CD8-positive, alpha-beta memory T cell (primary cell): ENCODE data around the gene CEACAM6. TPM values are rescaled to one million over a fixed set of nuclear protein-coding genes. Genes with fewer than 3 reads are reported as not detected.

Experiments
- CTCF ChIA-PET: fragments of 350-600 bp; sonication (Branson Sonifier 250); formaldehyde crosslinking; loops from one replicate; lab custom pipeline; 2021; ENCODE audit warnings: antibody characterized with exemption; lab: Charles Lee
- POLR2A ChIA-PET: fragments of 350-600 bp; sonication (Branson Sonifier 250); formaldehyde crosslinking; loops from one replicate; lab custom pipeline; 2021; ENCODE audit warnings: antibody characterized with exemption; lab: Charles Lee
- DNase-seq, 5 donors: peaks; one replicate each; pipeline versions ENCODE4 v3.0.0 to v3.0.0-alpha.2; 2020 to 2022; ENCODE audit warnings: mixed read lengths in 1 of 5
- H3K27ac ChIP-seq: one replicate; pipeline ENCODE4 v1.7.0; 2013; ENCODE audit warnings: low read depth, mild to moderate bottlenecking, low read length, moderate library complexity
- H3K27me3 ChIP-seq: 2 replicates; pipeline ENCODE4 v1.7.0; 2013; ENCODE audit warnings: low read length, mild to moderate bottlenecking; ENCODE audit not compliant: insufficient read depth, poor library complexity, severe bottlenecking
- H3K36me3 ChIP-seq: 2 replicates; pipeline ENCODE4 v1.7.0; 2013; ENCODE audit warnings: mild to moderate bottlenecking, low read length, moderate library complexity; ENCODE audit not compliant: insufficient read depth
- H3K4me1 ChIP-seq: 2 replicates; pipeline ENCODE4 v1.7.0; 2013; ENCODE audit warnings: mild to moderate bottlenecking, low read length, moderate library complexity; ENCODE audit not compliant: insufficient read depth
- H3K4me3 ChIP-seq: 2 replicates; pipeline ENCODE4 v1.7.0; 2013; ENCODE audit warnings: mild to moderate bottlenecking, low read length
- H3K9me3 ChIP-seq: 2 replicates; pipeline ENCODE4 v1.7.0; 2013; ENCODE audit warnings: mild to moderate bottlenecking, low read length
- H3K27ac Mint-ChIP-seq, 8 donors: one replicate each; pipeline ENCODE4 v1.8.0; 2020 to 2021; ENCODE audit warnings: mixed read lengths in 8 of 8, mild to moderate bottlenecking in 6 of 8, inconsistent platforms in 3 of 8, moderate library complexity in 3 of 8
- H3K27me3 Mint-ChIP-seq, 2 donors: one replicate each; pipeline ENCODE4 v1.8.0; 2020 to 2021; ENCODE audit warnings: mixed read lengths in 2 of 2, mild to moderate bottlenecking in 1 of 2, moderate library complexity in 1 of 2
- H3K36me3 Mint-ChIP-seq, 3 donors: one replicate each; pipeline ENCODE4 v1.8.0; 2020 to 2021; ENCODE audit warnings: mixed read lengths in 3 of 3, inconsistent platforms in 1 of 3, mild to moderate bottlenecking in 1 of 3
- H3K4me1 Mint-ChIP-seq, 3 donors: one replicate each; pipeline ENCODE4 v1.8.0; 2020 to 2021; ENCODE audit warnings: mixed read lengths in 3 of 3, inconsistent platforms in 1 of 3, mild to moderate bottlenecking in 1 of 3
- H3K4me3 Mint-ChIP-seq, 7 donors: one replicate each; pipeline ENCODE4 v1.8.0; 2020 to 2021; ENCODE audit warnings: mixed read lengths in 7 of 7, mild to moderate bottlenecking in 6 of 7, moderate library complexity in 4 of 7, inconsistent platforms in 2 of 7
- H3K9me3 Mint-ChIP-seq, 5 donors: one replicate each; pipeline ENCODE4 v1.8.0; 2020 to 2022; ENCODE audit warnings: mixed read lengths in 5 of 5, mild to moderate bottlenecking in 3 of 5, moderate library complexity in 2 of 5, inconsistent platforms in 1 of 5
- polyA plus RNA-seq: library from polyadenylated mRNA; unstranded; fragments of 300-500 nt; fragmentation: Illumina TruSeq; gene quantifications from one replicate; pipeline ENCODE4 v1.2.3, GENCODE V29; 2021
- total RNA-seq, 2 experiments: library from RNA; stranded (reverse); gene quantifications; one replicate each; pipeline ENCODE4 v1.2.3, GENCODE V29; 2021

CEACAM6 gene
- total and polyA plus RNA-seq, 3 experiments from 2014 or later: not detected

DNA sequence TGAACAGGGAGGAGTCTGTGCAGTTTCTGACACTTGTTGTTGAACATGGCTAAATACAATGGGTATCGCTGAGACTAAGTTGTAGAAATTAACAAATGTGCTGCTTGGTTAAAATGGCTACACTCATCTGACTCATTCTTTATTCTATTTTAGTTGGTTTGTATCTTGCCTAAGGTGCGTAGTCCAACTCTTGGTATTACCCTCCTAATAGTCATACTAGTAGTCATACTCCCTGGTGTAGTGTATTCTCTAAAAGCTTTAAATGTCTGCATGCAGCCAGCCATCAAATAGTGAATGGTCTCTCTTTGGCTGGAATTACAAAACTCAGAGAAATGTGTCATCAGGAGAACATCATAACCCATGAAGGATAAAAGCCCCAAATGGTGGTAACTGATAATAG is 16.1 kb downstream of the CEACAM6 start:
- H3K4me3 Mint-ChIP-seq: no peak overlapping the region
- Histone ChIP-seq H3K27ac (no peak overlapping the region), H3K9me3 (no peaks in the 10 kb centered on the region), H3K36me3 (no peaks in the 10 kb centered on the region), H3K4me3 (no peak overlapping the region), H3K4me1 (peaks cover 32% of the 10 kb centered on the region), H3K27me3 (peaks cover 5% of the 10 kb centered on the region)
- H3K36me3 Mint-ChIP-seq: no peaks in the 10 kb centered on the region
- peaks cover 33 to 70% of the 10 kb centered on the region in 2 donors for H3K27me3 Mint-ChIP-seq
- H3K27ac Mint-ChIP-seq: no peak overlapping the region
- peaks cover 21 to 31% (median 30%) of the 10 kb centered on the region in 3 donors for H3K4me1 Mint-ChIP-seq
- POLR2A ChIA-PET: interaction anchor here (0.6 kb wide), 1 partner anchor 18 kb away, joined by 3 read pairs; no protein-coding TSS in a partner anchor
- DNase-seq: no peak
- CTCF ChIA-PET: interaction anchor here (2.6 kb wide), 1 partner anchor 18 kb away, joined by 12 read pairs; no protein-coding TSS in a partner anchor
- H3K9me3 Mint-ChIP-seq: no peaks in the 10 kb centered on the region

DNA sequence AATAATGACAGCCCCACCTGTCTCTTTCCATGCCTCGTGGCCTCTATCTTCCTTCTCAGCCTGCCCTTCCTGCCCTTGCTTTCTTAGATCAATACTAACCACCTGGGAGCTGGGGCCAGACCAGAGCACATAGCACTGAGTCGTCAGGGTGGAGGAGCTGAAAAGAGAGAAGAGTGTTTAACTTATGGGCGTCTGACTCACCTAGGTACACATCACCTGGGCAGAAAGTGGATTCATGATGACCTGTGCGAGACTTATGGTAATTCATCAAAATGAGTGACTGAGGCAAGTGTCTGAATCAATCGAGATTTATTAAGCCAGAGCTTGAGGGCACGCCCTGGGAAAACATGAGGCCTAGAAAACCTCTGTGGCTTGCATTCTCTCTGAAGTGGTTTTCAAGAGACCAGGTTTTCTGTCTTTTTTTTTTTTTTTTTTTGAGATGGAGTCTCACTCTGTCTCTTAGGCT is 19.2 kb downstream of the CEACAM6 start:
- peaks cover 13% of the 10 kb centered on the region for H3K27me3 ChIP-seq
- Mint-ChIP-seq H3K27ac (peak overlapping the region in 3 of 8 donors; percentile 7 to 41 (median 21)), H3K4me1 (peaks cover 21 to 31% (median 30%) of the 10 kb centered on the region in 3 donors), H3K4me3 (peak overlapping the region in 5 of 7 donors; percentile 28 to 63 (median 53)), H3K9me3 (no peaks in the 10 kb centered on the region), H3K36me3 (no peaks in the 10 kb centered on the region), H3K27me3 (peaks cover 35 to 80% of the 10 kb centered on the region in 2 donors)
- CTCF ChIA-PET: interaction anchor here (0.6 to 5.3 kb wide), 3 partner anchors 10 to 29 kb away, joined by 3 to 29 read pairs (median 3); partner anchors contain the start of gene CEACAM6
- H3K36me3 ChIP-seq: no peaks in the 10 kb centered on the region
- H3K4me3 ChIP-seq: no peak overlapping the region
- no peak overlapping the region for H3K27ac ChIP-seq
- POLR2A ChIA-PET: interaction anchor here (0.7 kb wide), 1 partner anchor 476 kb away, joined by 3 read pairs; no protein-coding TSS in a partner anchor
- DNase-seq: peak in 3 of 5 donors; percentile 9 to 71 (median 46)
- H3K9me3 ChIP-seq: no peaks in the 10 kb centered on the region
- H3K4me1 ChIP-seq: peaks cover 32% of the 10 kb centered on the region

DNA sequence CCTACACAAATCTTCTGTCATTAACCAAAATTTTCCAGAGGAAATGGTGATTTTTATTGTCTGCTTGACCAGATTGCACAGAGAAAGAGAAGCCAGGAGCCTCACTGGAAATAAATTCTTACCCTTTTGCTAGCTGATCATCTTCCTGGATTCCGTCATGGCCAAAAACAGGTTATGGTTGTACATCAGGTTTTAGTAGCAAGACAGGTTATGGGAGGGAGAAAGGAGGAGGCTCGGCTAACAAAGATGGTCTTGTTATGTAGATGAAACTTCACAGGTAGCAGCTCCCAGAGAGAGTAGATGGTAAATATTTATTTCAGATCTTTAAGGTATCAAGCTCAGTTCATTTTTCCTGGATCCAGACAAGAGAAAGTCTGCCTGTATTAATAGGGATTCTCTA is 21.4 kb downstream of the CEACAM6 start:
- no peaks in the 10 kb centered on the region for H3K36me3 ChIP-seq
- no peak overlapping the region for H3K4me3 ChIP-seq
- CTCF ChIA-PET: interaction anchor here (0.8 to 5.3 kb wide), 4 partner anchors 8 to 25 kb away, joined by 4 to 29 read pairs (median 5); partner anchors contain the start of gene CEACAM6
- Mint-ChIP-seq H3K36me3 (no peaks in the 10 kb centered on the region), H3K27me3 (peaks cover 38 to 81% of the 10 kb centered on the region in 2 donors), H3K27ac (no peak overlapping the region), H3K9me3 (no peaks in the 10 kb centered on the region), H3K4me3 (no peak overlapping the region), H3K4me1 (peaks cover 21 to 31% (median 30%) of the 10 kb centered on the region in 3 donors)
- no peaks in the 10 kb centered on the region for H3K9me3 ChIP-seq
- POLR2A ChIA-PET: interaction anchor here (0.6 kb wide), 1 partner anchor 26 kb away, joined by 3 read pairs; no protein-coding TSS in a partner anchor
- H3K27me3 ChIP-seq: peaks cover 13% of the 10 kb centered on the region
- H3K4me1 ChIP-seq: peaks cover 32% of the 10 kb centered on the region
- no peak for DNase-seq
- no peak overlapping the region for H3K27ac ChIP-seq

DNA sequence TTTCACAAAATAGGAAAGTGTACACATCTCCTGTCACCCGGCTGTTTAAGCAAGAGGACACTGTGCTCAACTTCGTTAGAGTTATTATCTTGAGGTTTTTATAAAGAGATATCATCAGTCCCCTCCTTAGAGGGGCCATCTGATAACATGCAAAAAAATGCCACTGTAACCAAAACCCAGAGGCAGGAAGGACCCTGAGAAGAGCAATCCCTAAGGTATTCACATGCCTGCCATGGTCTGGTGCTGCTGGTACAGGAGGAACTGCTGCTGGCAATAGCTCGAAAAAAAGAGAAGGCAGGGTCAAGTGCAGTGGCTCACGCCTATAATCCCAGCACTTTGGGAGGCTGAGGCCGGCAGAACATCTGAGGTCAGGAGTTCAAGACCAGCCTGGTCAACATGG is 28.3 kb downstream of the CEACAM6 start:
- no peak overlapping the region for H3K27ac ChIP-seq
- H3K36me3 ChIP-seq: no peaks in the 10 kb centered on the region
- CTCF ChIA-PET: interaction anchor here (0.7 to 4.5 kb wide), 3 partner anchors 11 to 676 kb away, joined by 3 to 66 read pairs (median 5); partner anchors contain the start of gene CEACAM6
- H3K4me1 ChIP-seq: peaks cover 11% of the 10 kb centered on the region
- Mint-ChIP-seq H3K9me3 (no peaks in the 10 kb centered on the region), H3K27me3 (peaks cover 33 to 63% of the 10 kb centered on the region in 2 donors), H3K36me3 (no peaks in the 10 kb centered on the region), H3K4me1 (peaks cover 14 to 17% (median 17%) of the 10 kb centered on the region in 3 donors), H3K4me3 (no peak overlapping the region), H3K27ac (no peak overlapping the region)
- no peaks in the 10 kb centered on the region for H3K9me3 ChIP-seq
- no peak for DNase-seq
- POLR2A ChIA-PET: no interaction called here
- H3K4me3 ChIP-seq: no peak overlapping the region
- H3K27me3 ChIP-seq: peaks cover 8% of the 10 kb centered on the region

DNA sequence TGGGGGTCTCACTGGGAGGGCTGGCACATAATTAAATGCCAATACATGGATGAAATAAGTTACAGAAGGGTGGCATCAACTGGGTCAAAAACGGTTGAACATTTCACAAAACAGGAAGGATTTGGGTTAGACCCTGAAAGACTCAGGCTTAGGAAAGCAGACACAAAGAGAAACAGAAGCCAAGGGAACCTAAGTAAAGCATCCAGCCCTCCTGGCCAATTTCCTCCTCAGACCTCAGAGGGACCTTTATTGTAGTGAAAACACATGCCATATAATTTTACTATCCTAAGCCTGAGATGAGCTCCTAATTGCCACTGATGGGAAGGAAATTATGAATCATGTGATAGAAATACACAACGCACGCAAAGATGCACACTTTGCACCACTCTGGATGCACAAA is 29.0 kb downstream of the CEACAM6 start:
- ChIA-PET POLR2A (no interaction called here), CTCF (interaction anchor here (0.6 to 4.5 kb wide), 9 partner anchors 8 to 675 kb away, joined by 3 to 66 read pairs (median 4); partner anchors contain the start of gene CEACAM6)
- Histone ChIP-seq H3K27ac (no peak overlapping the region), H3K4me1 (peaks cover 11% of the 10 kb centered on the region), H3K36me3 (no peaks in the 10 kb centered on the region), H3K4me3 (no peak overlapping the region), H3K27me3 (peaks cover 8% of the 10 kb centered on the region), H3K9me3 (no peaks in the 10 kb centered on the region)
- H3K4me3 Mint-ChIP-seq: peak overlapping the region in 1 of 7 donors; percentile 39
- no peak overlapping the region for H3K27ac Mint-ChIP-seq
- DNase-seq: no peak
- no peaks in the 10 kb centered on the region for H3K9me3 Mint-ChIP-seq
- H3K36me3 Mint-ChIP-seq: no peaks in the 10 kb centered on the region
- H3K27me3 Mint-ChIP-seq: peaks cover 33 to 62% of the 10 kb centered on the region in 2 donors
- peaks cover 14 to 17% (median 17%) of the 10 kb centered on the region in 3 donors for H3K4me1 Mint-ChIP-seq

DNA sequence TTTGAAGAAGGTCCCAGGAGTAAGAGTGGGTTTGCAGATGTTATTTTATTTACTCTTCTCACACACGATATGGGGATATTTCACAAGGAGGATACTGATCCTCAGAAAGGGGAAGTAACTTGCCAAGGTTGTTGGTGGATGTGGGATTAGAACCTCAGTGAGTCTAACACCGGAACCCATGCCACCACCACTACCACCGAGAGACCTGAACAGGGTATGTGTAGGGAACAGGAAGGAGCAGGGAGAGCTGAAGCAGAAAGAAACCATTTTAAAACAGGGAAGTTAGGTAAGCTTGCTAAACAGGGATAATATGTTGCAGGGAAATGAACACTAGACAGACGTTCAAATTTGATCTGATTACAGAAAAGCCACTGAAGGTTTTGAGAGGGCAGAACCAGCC is 29.4 kb downstream of the CEACAM6 start:
- ChIA-PET CTCF (interaction anchor here (0.6 to 4.5 kb wide), 11 partner anchors 8 to 143 kb away, joined by 3 to 66 read pairs (median 4); partner anchors contain the start of gene CEACAM6), POLR2A (no interaction called here)
- Mint-ChIP-seq H3K4me1 (peaks cover 14 to 17% (median 17%) of the 10 kb centered on the region in 3 donors), H3K9me3 (no peaks in the 10 kb centered on the region), H3K27ac (peak overlapping the region in 1 of 8 donors; percentile 18), H3K27me3 (peaks cover 31 to 59% of the 10 kb centered on the region in 2 donors), H3K4me3 (peak overlapping the region in 5 of 7 donors; percentile 3 to 53 (median 39)), H3K36me3 (no peaks in the 10 kb centered on the region)
- peaks cover 8% of the 10 kb centered on the region for H3K27me3 ChIP-seq
- H3K9me3 ChIP-seq: no peaks in the 10 kb centered on the region
- peaks cover 11% of the 10 kb centered on the region for H3K4me1 ChIP-seq
- H3K27ac ChIP-seq: no peak overlapping the region
- H3K36me3 ChIP-seq: no peaks in the 10 kb centered on the region
- H3K4me3 ChIP-seq: no peak overlapping the region
- peak in 1 of 5 donors; percentile 16 for DNase-seq

DNA sequence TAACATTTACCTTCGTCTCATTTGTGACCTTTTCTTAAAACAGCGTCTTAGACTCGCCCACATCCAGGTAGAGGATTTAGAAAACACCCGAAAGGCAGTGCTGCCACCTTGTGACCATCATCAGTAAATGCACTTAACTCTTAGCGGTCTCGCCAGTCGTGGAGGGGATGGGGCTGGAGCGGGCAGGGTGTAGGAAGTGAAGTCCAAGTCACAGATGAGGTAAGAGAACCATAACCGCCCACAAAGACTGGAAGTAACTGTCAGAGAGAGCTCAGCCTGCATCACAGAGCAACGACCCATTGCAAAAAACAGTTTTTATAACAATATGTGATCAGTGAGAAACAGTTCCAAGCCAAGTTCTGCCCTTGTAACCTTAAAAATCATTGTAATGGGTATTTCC is 30.3 kb downstream of the CEACAM6 start:
- Histone ChIP-seq H3K4me3 (no peak overlapping the region), H3K36me3 (no peaks in the 10 kb centered on the region), H3K27me3 (peaks cover 8% of the 10 kb centered on the region), H3K4me1 (peaks cover 11% of the 10 kb centered on the region), H3K9me3 (no peaks in the 10 kb centered on the region), H3K27ac (no peak overlapping the region)
- POLR2A ChIA-PET: interaction anchor here (0.7 kb wide), 1 partner anchor 32 kb away, joined by 3 read pairs; no protein-coding TSS in a partner anchor
- CTCF ChIA-PET: interaction anchor here (0.7 to 4.5 kb wide), 7 partner anchors 9 to 144 kb away, joined by 3 to 66 read pairs (median 4); partner anchors contain the start of gene CEACAM6
- peaks cover 31 to 53% of the 10 kb centered on the region in 2 donors for H3K27me3 Mint-ChIP-seq
- H3K36me3 Mint-ChIP-seq: no peaks in the 10 kb centered on the region
- peak; percentile 46 to 77 (median 65) for DNase-seq
- no peaks in the 10 kb centered on the region for H3K9me3 Mint-ChIP-seq
- H3K27ac Mint-ChIP-seq: peak overlapping the region in 2 of 8 donors; percentile 8 to 40
- H3K4me3 Mint-ChIP-seq: peak overlapping the region in 5 of 7 donors; percentile 4 to 53 (median 52)
- peaks cover 14 to 17% (median 17%) of the 10 kb centered on the region in 3 donors for H3K4me1 Mint-ChIP-seq

DNA sequence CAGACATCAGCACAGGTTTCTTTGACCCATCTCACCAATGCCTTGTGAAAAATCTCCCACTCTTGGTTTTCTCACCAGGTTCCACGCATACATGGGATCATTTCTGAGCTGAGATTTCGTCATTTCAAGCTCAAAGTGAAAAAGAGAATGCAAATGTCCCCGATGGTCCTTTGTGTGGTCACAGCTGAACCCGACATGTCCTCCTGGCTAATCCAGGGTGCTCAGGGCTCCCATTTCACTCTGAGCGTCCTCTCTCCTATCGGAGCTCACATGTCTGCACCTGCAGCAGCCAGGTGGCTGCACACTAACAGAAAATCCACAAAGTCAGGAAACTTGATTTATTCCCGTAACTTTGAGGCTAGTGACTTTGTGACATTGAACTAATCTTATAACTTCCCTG is 31.7 kb downstream of the CEACAM6 start:
- Mint-ChIP-seq H3K9me3 (no peaks in the 10 kb centered on the region), H3K4me3 (no peak overlapping the region), H3K27me3 (peaks cover 34 to 54% of the 10 kb centered on the region in 2 donors), H3K36me3 (no peaks in the 10 kb centered on the region), H3K4me1 (peaks cover 14 to 17% (median 17%) of the 10 kb centered on the region in 3 donors), H3K27ac (no peak overlapping the region)
- POLR2A ChIA-PET: no interaction called here
- H3K4me1 ChIP-seq: peaks cover 11% of the 10 kb centered on the region
- peaks cover 8% of the 10 kb centered on the region for H3K27me3 ChIP-seq
- H3K36me3 ChIP-seq: no peaks in the 10 kb centered on the region
- CTCF ChIA-PET: interaction anchor here (0.6 to 4.5 kb wide), 2 partner anchors 33 to 1055 kb away, joined by 3 to 66 read pairs; partner anchors contain the start of gene CEACAM6
- DNase-seq: no peak
- H3K27ac ChIP-seq: no peak overlapping the region
- H3K4me3 ChIP-seq: no peak overlapping the region
- no peaks in the 10 kb centered on the region for H3K9me3 ChIP-seq
